Mesenchymal stem cell (in vitro differentiated cells and primary cell): ENCODE results near the gene LMNTD1.

Experiments
- DNase-seq: peaks from one replicate; pipeline ENCODE4 v3.0.0-alpha.2; 2013
- H2AFZ ChIP-seq: one replicate; pipeline ENCODE4 v1.6.1; 2013; ENCODE audit warnings: low read depth, mild to moderate bottlenecking, control low read depth, inconsistent platforms, low read length, moderate library complexity
- H2AK5ac ChIP-seq: 2 replicates; pipeline ENCODE4 v1.6.1; 2013; ENCODE audit warnings: low read length, moderate library complexity, mild to moderate bottlenecking, inconsistent platforms; ENCODE audit not compliant: severe bottlenecking
- H2BK120ac ChIP-seq: one replicate; pipeline ENCODE4 v1.6.1; 2013; ENCODE audit warnings: low read depth, mild to moderate bottlenecking, inconsistent platforms, low read length, moderate library complexity
- H2BK12ac ChIP-seq, 2 experiments: one replicate each; pipeline ENCODE4 v1.6.1; 2013; ENCODE audit warnings: inconsistent platforms in 2 of 2, low read length in 2 of 2, mild to moderate bottlenecking in 2 of 2, moderate library complexity in 2 of 2, control low read depth in 1 of 2
- H2BK15ac ChIP-seq: one replicate; pipeline ENCODE4 v1.6.1; 2013; ENCODE audit warnings: mild to moderate bottlenecking, low read depth, inconsistent platforms; ENCODE audit not compliant: poor library complexity, severe bottlenecking
- H2BK5ac ChIP-seq: 2 replicates; pipeline ENCODE4 v1.6.1; 2013; ENCODE audit warnings: low read depth, mild to moderate bottlenecking, low read length, control low read depth, inconsistent platforms; ENCODE audit not compliant: poor library complexity, severe bottlenecking
- H3K14ac ChIP-seq, 2 experiments: one replicate each; pipeline ENCODE4 v1.6.1; 2013; ENCODE audit warnings: inconsistent platforms in 2 of 2, low read length in 2 of 2, control low read depth in 1 of 2, mild to moderate bottlenecking in 1 of 2, moderate library complexity in 1 of 2
- H3K18ac ChIP-seq, 2 experiments: one replicate each; pipeline ENCODE4 v1.6.1; 2013; ENCODE audit warnings: inconsistent platforms in 2 of 2, low read length in 2 of 2, control low read depth in 1 of 2, low read depth in 1 of 2, mild to moderate bottlenecking in 1 of 2
- H3K23ac ChIP-seq, 2 experiments: one replicate each; pipeline ENCODE4 v1.6.1; 2013; ENCODE audit warnings: inconsistent platforms in 2 of 2, low read length in 2 of 2, mild to moderate bottlenecking in 2 of 2, moderate library complexity in 2 of 2, control low read depth in 1 of 2
- H3K27ac ChIP-seq: 2 replicates; pipeline ENCODE4 v1.5.1; 2013; ENCODE audit warnings: mild to moderate bottlenecking, moderate library complexity, low read length, control low read depth, inconsistent platforms; ENCODE audit not compliant: poor library complexity, severe bottlenecking
- H3K27me3 ChIP-seq, 2 experiments: 2 replicates each; pipeline versions ENCODE4 v1.6.1 to v1.7.0; 2013; ENCODE audit warnings: low read length in 2 of 2, mild to moderate bottlenecking in 2 of 2, moderate library complexity in 2 of 2, control low read depth in 1 of 2, inconsistent platforms in 1 of 2; ENCODE audit not compliant: control insufficient read depth in 1 of 2, insufficient read depth in 1 of 2
- H3K36me3 ChIP-seq, 2 experiments: 2 replicates each; pipeline versions ENCODE4 v1.6.1 to v1.7.0; 2013; ENCODE audit warnings: low read length in 2 of 2, control low read depth in 1 of 2, inconsistent platforms in 1 of 2, low read depth in 1 of 2, mild to moderate bottlenecking in 1 of 2; ENCODE audit not compliant: insufficient read depth in 2 of 2, control insufficient read depth in 1 of 2
- H3K4ac ChIP-seq, 2 experiments: one replicate each; pipeline ENCODE4 v1.6.1; 2013; ENCODE audit warnings: inconsistent platforms in 2 of 2, low read length in 2 of 2, mild to moderate bottlenecking in 2 of 2, moderate library complexity in 2 of 2, control low read depth in 1 of 2, low read depth in 1 of 2
- H3K4me1 ChIP-seq: 2 replicates; pipeline ENCODE4 v1.6.1; 2013; ENCODE audit warnings: low read depth, low read length, control low read depth; ENCODE audit not compliant: control insufficient read depth, insufficient read depth
- H3K4me2 ChIP-seq: 2 replicates; pipeline ENCODE4 v1.6.1; 2013; ENCODE audit warnings: low read length, mild to moderate bottlenecking, inconsistent platforms; ENCODE audit not compliant: poor library complexity, severe bottlenecking
- H3K4me3 ChIP-seq, 2 experiments: 2 replicates each; pipeline versions ENCODE4 v1.5.1 to v1.7.0; 2013; ENCODE audit warnings: low read length in 2 of 2, mild to moderate bottlenecking in 2 of 2, control low read depth in 1 of 2, low read depth in 1 of 2; ENCODE audit not compliant: insufficient read depth in 1 of 2
- H3K79me1 ChIP-seq: replicated peaks from 2 replicates; pipeline ENCODE4 v1.6.1; 2013; ENCODE audit warnings: mild to moderate bottlenecking, control low read depth, low read length, inconsistent platforms; ENCODE audit not compliant: poor library complexity, severe bottlenecking
- H3K9ac ChIP-seq: 2 replicates; pipeline ENCODE4 v1.7.0; 2013; ENCODE audit warnings: mild to moderate bottlenecking, low read length, moderate library complexity
- H3K9me3 ChIP-seq: 2 replicates; pipeline ENCODE4 v1.7.0; 2013; ENCODE audit warnings: mild to moderate bottlenecking, low read length; ENCODE audit not compliant: control insufficient read depth
- H4K8ac ChIP-seq: one replicate; pipeline ENCODE4 v1.6.1; 2013; ENCODE audit warnings: inconsistent platforms, mild to moderate bottlenecking, low read length, moderate library complexity
- H4K91ac ChIP-seq: one replicate; pipeline ENCODE4 v1.6.1; 2013; ENCODE audit warnings: mild to moderate bottlenecking, low read length, inconsistent platforms
- WGBS: methylation state at CpG from one replicate; pipeline ENCODE4 v1.1.7; 2013; ENCODE audit warnings: mixed read lengths; 5-methylcytosine and 5-hydroxymethylcytosine counted together

LMNTD1 gene

DNA sequence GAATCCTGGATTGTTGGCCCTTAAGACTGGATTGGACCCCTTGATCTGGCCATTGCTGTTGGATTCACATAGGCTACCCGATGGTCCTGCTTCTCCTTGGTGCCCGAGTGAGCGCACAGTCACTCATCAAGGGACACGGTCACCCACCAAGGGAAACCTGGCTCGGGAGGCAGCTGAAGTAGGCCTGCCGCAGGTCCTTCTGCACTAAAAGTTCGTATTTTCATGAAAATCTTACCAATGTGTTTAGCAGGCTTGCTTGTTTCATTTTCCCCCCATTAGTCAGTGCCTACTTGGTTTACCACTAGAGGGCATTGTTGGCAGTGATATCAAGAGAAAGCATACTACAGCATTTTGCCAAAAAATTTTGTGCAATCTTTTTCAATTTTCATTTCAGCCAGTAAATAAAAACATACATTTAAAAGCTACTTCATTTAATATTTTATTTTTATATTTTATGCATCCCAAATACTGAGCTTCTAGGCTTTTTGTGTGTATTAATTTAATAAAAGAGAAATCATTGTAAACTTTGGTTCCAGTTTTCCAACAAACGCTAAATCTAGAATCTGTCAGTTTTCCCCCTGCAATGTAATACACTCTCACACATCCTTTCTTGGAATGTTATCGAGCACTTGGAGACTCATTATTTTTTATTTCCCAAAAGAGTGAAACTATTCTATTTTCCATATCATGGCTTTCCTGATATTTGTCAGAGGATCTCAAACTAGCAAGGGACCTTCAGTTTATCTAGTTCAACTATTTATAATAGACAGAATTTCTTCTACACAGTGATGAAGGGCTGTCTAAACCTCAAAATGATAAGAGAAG is 116.7 kb downstream of the LMNTD1 start:
- Histone ChIP-seq H2AK5ac (no peak overlapping the region), H3K27me3 (no peaks in the 10 kb centered on the region), H3K9ac (peak overlapping the region; percentile 80), H2BK120ac (peak overlapping the region; percentile 15), H3K36me3 (no peaks in the 10 kb centered on the region), H3K4me1 (peaks cover 2% of the 10 kb centered on the region), H4K8ac (peak overlapping the region; percentile 86), H3K79me1 (no peaks in the 10 kb centered on the region), H3K9me3 (no peaks in the 10 kb centered on the region), H3K23ac (no peak overlapping the region), H3K14ac (peak overlapping the region in 1 of 2 experiments; percentile 93), H2AFZ (peak overlapping the region; percentile 97), H2BK15ac (peak overlapping the region; percentile 96), H3K4me3 (no peak overlapping the region), H2BK12ac (peak overlapping the region in 1 of 2 experiments; percentile 98), H3K4ac (peak overlapping the region; percentile 46 to 88), H4K91ac (peak overlapping the region; percentile 83), H3K4me2 (peak overlapping the region; percentile 68), H2BK5ac (no peak overlapping the region), H3K27ac (no peak overlapping the region), H3K18ac (peak overlapping the region; percentile 80 to 98)
- DNase-seq, result peak; percentile 76
- 50% methylated on average over 9 of the region's 9 CpGs for WGBS

DNA sequence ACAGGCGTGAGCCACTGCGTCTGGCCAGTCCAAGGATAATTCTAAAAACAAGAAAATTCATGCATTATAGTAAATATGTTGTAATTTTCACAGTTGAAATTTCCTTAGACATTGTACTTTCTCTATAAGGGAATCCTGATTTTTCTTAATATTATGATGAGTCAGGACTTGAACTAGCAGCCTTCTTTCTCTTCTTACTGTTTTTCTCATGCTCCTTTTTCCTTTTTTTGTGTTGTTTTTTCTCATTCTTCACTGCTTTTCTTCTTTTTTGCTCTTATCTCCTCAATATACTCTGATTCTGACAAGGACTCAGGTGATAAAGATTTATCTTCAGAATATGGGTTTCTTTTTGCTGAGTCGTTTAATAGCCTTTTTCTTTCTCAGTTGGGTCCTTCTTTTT is 117.7 kb downstream of the LMNTD1 start:
- no peak overlapping the region for H2BK15ac ChIP-seq
- H3K4me3 ChIP-seq, result no peak overlapping the region
- peaks cover 2% of the 10 kb centered on the region for H3K4me1 ChIP-seq
- H3K18ac ChIP-seq, result no peak overlapping the region
- no peaks in the 10 kb centered on the region for H3K36me3 ChIP-seq
- no peak overlapping the region for H3K27ac ChIP-seq
- no peak overlapping the region for H3K4ac ChIP-seq
- no peak overlapping the region for H2AK5ac ChIP-seq
- no peaks in the 10 kb centered on the region for H3K27me3 ChIP-seq
- H3K9ac ChIP-seq, result peak overlapping the region; percentile 80
- no peak overlapping the region for H3K23ac ChIP-seq
- no peak overlapping the region for H4K8ac ChIP-seq
- H3K79me1 ChIP-seq, result no peaks in the 10 kb centered on the region
- no peak for DNase-seq
- no peak overlapping the region for H3K14ac ChIP-seq
- no peak overlapping the region for H2BK5ac ChIP-seq
- no peak overlapping the region for H2AFZ ChIP-seq
- no CpG with 5 or more reads among the region's 3 CpGs for WGBS
- no peak overlapping the region for H2BK120ac ChIP-seq
- H4K91ac ChIP-seq, result no peak overlapping the region
- H3K9me3 ChIP-seq, result no peaks in the 10 kb centered on the region
- no peak overlapping the region for H3K4me2 ChIP-seq
- H2BK12ac ChIP-seq, result no peak overlapping the region

- 84% methylated on average over 3 of the region's 3 CpGs for WGBS
- Histone ChIP-seq H3K27ac (no peak overlapping the region), H2BK12ac (no peak overlapping the region), H3K9me3 (no peaks in the 10 kb centered on the region), H3K79me1 (no peaks in the 10 kb centered on the region), H2BK15ac (no peak overlapping the region), H3K4ac (no peak overlapping the region), H3K4me1 (peaks cover 2% of the 10 kb centered on the region), H3K27me3 (no peaks in the 10 kb centered on the region), H3K18ac (no peak overlapping the region), H3K23ac (no peak overlapping the region), H3K9ac (peak overlapping the region; percentile 63), H2AFZ (no peak overlapping the region), H4K91ac (no peak overlapping the region), H2BK5ac (no peak overlapping the region), H4K8ac (no peak overlapping the region), H3K14ac (no peak overlapping the region), H2AK5ac (no peak overlapping the region), H2BK120ac (no peak overlapping the region), H3K4me3 (no peak overlapping the region), H3K36me3 (no peaks in the 10 kb centered on the region), H3K4me2 (no peak overlapping the region)
- DNase-seq, result no peak
Observed at GRCh38 chr12:25434515-25434914, 118.6 kb downstream of the LMNTD1 start.

- Histone ChIP-seq H3K4me2 (no peak overlapping the region), H2AK5ac (no peak overlapping the region), H3K36me3 (no peaks in the 10 kb centered on the region), H3K27me3 (no peaks in the 10 kb centered on the region), H3K23ac (no peak overlapping the region), H2BK15ac (no peak overlapping the region), H3K4me1 (peaks cover 2% of the 10 kb centered on the region), H3K18ac (no peak overlapping the region), H3K9me3 (no peaks in the 10 kb centered on the region), H3K79me1 (no peaks in the 10 kb centered on the region), H3K27ac (peak overlapping the region; percentile 33), H3K4me3 (no peak overlapping the region), H2BK120ac (no peak overlapping the region), H3K9ac (peak overlapping the region; percentile 63), H2BK5ac (no peak overlapping the region), H4K91ac (no peak overlapping the region), H2BK12ac (no peak overlapping the region), H4K8ac (no peak overlapping the region), H2AFZ (no peak overlapping the region), H3K4ac (no peak overlapping the region), H3K14ac (no peak overlapping the region)
- DNase-seq, result peak; percentile 44
- 27% methylated on average over 2 of the region's 3 CpGs for WGBS
Observed at GRCh38 chr12:25433581-25434325, 119.3 kb downstream of the LMNTD1 start.
